ENCODE data around the gene PLA1A.
"Not testable (repeated sequence)": the region's sequence is repeated elsewhere in the genome, so short reads cannot be mapped to it uniquely, and the experiment has no call there.

The PLA1A gene

GRCh38 chr3:119675188-119675874 lies 77.6 kb downstream of the PLA1A start:
- TF ChIP-seq, protein P1, sequence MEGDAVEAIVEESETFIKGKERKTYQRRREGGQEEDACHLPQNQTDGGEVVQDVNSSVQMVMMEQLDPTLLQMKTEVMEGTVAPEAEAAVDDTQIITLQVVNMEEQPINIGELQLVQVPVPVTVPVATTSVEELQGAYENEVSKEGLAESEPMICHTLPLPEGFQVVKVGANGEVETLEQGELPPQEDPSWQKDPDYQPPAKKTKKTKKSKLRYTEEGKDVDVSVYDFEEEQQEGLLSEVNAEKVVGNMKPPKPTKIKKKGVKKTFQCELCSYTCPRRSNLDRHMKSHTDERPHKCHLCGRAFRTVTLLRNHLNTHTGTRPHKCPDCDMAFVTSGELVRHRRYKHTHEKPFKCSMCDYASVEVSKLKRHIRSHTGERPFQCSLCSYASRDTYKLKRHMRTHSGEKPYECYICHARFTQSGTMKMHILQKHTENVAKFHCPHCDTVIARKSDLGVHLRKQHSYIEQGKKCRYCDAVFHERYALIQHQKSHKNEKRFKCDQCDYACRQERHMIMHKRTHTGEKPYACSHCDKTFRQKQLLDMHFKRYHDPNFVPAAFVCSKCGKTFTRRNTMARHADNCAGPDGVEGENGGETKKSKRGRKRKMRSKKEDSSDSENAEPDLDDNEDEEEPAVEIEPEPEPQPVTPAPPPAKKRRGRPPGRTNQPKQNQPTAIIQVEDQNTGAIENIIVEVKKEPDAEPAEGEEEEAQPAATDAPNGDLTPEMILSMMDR (conservative IDR thresholded peaks at IDR 0.05; ENCODE audit: low read depth, low read length) = no peak
- DNase-seq (ENCODE audit: low read depth) = no peak
- H3K4me3 ChIP-seq (ENCODE audit: low read length) = peak overlapping the region; percentile 76

- DNase-seq (ENCODE audit: low read depth) = no peak
- H3K4me3 ChIP-seq (ENCODE audit: low read length) = peak overlapping the region; percentile 76
- TF ChIP-seq, protein P1 (conservative IDR thresholded peaks at IDR 0.05; ENCODE audit: low read depth, low read length) = no peak
Measured at GRCh38 chr3:119676020-119676419, 78.3 kb downstream of the PLA1A start.

GRCh38 chr3:119676771-119677640 lies 79.3 kb downstream of the PLA1A start, which contains the start of gene COX17:
COX17 (minus strand) TSS chr3:119677406; CDS start chr3:119677310, 96 bp downstream.
- DNase-seq (ENCODE audit: low read depth) = peak; percentile 82
- H3K4me3 ChIP-seq (ENCODE audit: low read length) = peak within 1 kb of the TSS; percentile 76
- TF ChIP-seq, protein P1 (conservative IDR thresholded peaks at IDR 0.05; ENCODE audit: low read depth, low read length) = no peak

DNA sequence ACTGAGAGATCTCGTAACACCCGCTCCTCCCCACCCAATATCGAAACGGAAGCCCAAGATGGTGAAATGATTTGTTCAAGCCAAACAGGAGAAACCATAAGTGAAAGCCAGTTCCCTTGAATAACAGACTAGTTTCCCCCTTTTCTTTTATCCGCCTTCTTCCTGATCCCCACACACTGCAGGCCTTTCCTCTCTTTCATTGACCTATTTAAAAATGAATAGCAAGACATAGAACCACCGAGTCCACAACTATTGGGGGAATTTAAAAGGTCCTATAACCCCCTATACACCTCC lies 79.9 kb downstream of the PLA1A start:
- no peak for DNase-seq (ENCODE audit: low read depth)
- TF ChIP-seq, protein P1 (conservative IDR thresholded peaks at IDR 0.05; ENCODE audit: low read depth, low read length) = no peak

GRCh38 chr3:119678209-119678608 lies 80.5 kb downstream of the PLA1A start:
- not testable (repeated sequence) for DNase-seq (ENCODE audit: low read depth); H3K4me3 ChIP-seq (ENCODE audit: low read length)

More for the DNA sequence above, 79.9 kb downstream of the PLA1A start:
- peak overlapping the region; percentile 76 for H3K4me3 ChIP-seq (ENCODE audit: low read length)

Data from retinal pigment epithelial cell (primary cell).